ENCODE results near the gene TJP3.

The TJP3 gene

GRCh38 chr19:3690551-3691371 lies 17.4 kb upstream of the TJP3 start:
- no peak for DNase-seq (ENCODE audit: low read depth)

DNA sequence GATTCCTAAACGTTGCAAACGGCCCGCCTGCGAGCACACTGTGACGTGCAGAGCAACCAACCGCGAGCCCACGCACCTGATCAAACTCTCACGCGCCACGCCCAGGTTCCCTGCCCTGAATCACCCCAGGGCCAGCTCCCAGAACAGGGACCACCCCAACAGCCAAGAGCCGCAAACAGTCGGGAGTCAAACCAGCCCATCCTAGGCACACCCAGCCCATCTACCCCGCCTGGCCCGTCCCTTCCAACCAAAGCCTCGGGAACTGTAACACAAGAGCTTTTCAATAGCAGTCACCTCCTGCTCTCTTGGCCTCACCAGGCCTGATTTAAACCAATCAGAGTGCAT lies 16.8 kb upstream of the TJP3 start:
- DNase-seq (ENCODE audit: low read depth) = no peak

DNA sequence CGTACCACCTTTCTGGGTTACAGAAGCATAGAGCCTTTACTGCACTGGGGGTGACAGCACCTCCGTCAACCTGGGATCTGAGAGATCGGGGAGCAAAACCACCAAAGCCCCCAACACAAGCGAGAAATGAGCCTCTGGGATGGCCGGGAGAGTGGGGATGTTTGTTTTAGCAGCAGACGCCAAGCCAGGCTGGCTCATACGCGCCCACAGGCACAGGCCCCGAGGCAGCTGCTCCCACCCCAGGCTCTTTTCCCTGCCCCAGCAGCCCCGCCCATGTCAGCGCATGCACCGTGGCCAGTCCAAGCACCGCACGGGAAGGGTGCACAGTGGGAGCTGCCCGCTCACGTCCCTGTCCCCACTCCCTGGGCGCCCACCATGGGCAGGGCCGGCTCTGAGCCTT lies 16.5 kb upstream of the TJP3 start:
- DNase-seq (ENCODE audit: low read depth) = no peak

GRCh38 chr19:3692141-3693024 lies 15.8 kb upstream of the TJP3 start:
- peak; percentile 26 for DNase-seq (ENCODE audit: low read depth)

GRCh38 chr19:3693025-3693925 lies 14.9 kb upstream of the TJP3 start:
- DNase-seq (ENCODE audit: low read depth) = no peak

GRCh38 chr19:3694361-3695123 lies 13.6 kb upstream of the TJP3 start:
- no peak for DNase-seq (ENCODE audit: low read depth)

DNA sequence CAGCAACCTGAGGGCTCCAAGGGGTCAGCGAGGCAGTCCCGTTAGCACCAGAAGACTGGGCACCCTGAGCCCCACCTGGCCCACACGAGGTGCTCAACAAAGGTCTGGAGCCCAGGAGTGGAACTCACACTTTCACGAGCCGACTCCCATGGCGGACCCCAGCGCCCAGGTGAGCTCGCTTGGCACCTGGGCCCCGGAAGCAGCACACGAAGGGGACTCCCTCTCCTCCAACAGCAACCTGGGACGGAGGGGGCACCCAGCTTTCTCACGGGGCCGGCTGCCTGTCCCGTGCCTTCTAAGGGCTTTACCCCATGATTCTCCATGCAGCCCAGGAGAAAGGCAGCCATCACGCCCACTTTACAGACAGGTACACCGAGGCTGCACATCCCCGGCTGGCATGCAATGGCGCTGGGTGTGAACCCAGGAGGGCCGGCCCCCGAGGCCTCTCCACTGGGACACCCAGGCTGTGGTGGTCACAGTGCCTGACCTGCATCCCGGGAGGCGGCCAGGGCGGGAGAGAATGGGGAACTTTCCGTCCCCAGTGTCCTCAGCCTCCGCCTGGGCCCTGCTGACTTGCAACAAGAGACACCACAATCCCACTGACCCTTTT lies 13.0 kb upstream of the TJP3 start:
- DNase-seq (ENCODE audit: low read depth) = no peak

DNA sequence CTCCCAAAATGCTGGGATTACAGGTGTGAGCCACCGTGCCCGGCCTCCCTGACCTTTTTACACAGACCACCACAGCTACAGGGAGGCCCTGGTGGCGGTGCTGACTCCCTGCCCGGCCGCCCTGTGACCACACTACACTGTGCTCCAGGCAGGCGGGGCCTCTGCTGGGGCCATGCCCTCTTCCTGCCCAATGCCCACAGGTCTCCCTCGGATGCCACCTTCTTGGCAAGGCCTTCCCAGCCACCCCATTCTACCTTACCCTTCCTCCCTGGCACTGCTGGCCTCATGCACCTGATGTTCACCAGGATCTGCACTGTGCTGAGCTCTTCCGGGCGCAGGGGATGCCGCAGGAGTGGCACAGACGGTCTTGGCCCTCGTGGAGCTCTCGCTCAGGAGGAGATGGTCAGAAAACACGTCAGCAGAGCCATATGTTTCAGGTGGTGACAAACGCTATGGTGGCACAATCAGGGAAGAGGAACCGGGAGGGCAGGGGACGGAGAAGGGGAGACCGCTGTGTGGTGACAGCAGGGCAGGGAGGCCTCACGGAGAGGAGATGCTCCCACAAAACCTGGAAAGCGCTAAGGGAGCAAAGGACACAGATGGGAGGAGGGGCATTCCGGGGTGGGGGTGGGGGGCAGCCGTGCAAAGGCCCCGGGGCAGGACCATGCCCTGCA lies 12.1 kb upstream of the TJP3 start:
- no peak for DNase-seq (ENCODE audit: low read depth)

DNA sequence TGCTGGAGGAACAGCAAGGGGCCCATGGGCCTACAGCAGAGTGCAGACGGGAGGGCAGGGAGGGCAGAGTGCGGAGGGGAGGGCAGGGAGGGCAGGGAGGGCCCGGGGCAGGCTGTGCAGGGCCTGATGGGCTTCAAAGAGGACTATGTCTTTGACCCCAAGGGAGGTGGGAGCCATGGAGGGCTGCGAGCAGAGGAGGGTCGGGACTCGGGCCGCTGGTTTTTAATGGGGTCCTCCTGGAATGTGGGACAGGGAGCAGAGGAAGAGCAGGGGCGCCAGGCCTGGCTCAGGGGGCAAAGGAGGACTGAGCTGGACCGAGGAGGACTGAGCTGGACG lies 11.6 kb upstream of the TJP3 start:
- DNase-seq (ENCODE audit: low read depth) = no peak

DNA sequence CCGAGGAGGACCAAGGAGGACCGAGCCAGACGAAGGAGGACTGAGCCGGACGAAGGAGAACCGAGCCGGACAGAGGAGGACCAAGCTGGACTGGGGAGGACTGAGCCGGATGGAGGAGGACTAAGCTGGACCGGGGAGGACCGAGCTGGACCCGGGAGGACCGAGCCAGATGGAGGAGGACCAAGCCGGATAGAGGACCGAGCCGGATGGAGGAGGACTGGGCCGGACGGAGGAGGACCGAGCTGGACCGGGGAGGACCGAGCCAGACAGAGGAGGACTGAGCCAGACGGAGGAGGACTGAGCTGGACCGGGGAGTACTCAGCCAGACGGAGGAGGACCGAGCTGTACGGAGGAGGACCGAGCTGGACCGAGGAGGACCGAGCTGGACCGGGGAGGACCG lies 11.1 kb upstream of the TJP3 start:
- DNase-seq (ENCODE audit: low read depth) = no peak

DNA sequence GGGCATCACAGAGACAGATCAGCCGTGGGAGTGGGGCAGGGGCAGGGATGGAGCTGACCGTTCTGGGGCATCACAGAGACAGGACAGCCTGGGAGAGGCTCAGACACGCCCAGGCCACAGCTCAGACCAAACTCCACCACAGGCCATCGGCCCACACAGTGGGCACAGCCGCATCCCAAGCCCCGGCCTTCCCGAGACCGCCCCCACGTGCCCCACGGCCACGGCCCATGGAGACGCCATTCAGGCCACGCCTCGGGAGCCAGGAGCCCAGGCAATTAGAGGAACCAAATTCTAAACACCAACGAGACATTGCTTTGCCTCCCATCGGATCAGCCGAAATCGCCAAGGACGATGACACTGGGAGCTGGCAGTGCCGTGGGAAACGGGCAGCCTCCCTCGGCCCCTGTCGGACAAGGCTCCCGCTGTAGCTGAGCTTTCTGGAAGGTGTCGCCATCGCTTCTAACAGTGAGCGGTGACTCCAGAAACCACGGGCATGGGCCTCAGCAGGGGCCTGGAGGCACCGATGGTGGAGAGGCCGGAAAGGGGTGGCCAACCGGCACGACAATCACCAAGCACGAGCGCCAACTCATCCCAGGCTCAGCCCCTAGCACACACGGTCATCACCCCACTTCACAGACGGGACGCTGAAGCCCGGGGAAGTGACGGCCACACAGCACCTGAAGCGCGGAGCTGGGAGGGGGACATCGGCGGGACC lies 10.4 kb upstream of the TJP3 start:
- DNase-seq (ENCODE audit: low read depth) = no peak

- DNase-seq (ENCODE audit: low read depth) = no peak
These were observed 9.7 kb upstream of the TJP3 start for GRCh38 chr19:3698386-3698950.

DNA sequence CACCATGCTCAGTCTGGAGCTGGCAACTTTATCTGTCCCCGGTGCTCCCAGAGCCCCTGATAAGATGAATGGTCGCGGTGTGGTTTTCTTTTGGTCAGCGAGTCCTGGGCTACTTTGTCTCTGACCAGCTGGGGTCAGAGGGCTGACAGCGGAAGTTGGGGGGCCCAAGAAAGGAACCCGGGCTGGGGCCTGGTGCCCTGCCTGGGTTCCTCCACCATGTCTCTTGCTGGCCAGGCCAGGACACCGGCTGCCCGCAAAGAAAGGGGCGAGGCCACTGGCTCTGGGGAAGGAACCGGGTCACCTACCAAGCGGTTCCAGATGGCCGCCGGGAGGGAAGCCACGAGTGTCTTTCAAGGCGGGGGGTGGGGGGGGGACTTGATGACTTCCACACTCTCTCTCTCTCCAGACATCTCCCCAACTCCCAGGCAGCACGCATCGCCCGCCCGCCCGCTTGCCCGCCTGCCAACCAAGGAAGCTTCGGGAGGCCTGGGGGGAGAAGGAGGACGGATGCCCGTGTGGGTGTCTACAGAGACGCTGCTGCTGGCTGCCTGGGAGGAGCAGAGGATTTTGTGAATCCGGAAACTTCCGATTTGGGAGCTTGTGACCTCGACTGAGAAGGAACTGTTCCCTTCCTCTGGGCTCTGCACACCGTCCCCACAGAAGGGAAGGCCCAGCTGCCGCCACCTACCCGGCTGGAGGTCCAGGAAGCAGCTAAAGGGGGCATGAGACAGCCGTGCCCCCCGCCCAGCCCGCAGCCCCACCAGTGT lies 9.0 kb upstream of the TJP3 start:
- no peak for DNase-seq (ENCODE audit: low read depth)

DNA sequence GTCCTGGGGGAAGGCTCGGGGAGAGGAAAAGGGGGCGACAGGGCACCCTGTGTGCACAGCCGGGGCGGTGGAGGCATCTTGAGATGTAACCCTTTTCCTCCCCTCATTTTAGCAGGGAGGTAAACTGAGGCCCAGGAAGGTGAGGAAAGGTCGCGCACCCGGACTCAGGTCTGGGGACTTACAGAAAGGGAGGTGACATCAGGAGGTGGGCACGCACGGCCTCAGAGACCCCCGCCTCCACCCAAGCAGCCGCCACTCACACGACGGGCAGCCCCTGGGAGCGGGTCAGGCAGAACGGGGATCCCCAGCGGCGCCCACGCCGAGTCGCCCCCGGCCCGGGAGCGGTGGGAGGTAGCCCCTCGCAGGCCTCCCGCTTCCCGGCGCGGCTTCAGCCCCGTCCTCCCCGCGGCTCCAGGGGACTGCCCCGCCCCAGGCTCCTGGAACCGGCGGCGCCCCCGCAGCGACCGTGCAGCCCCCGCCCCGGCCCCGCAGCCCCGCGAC lies 8.4 kb upstream of the TJP3 start:
- no peak for DNase-seq (ENCODE audit: low read depth)

DNA sequence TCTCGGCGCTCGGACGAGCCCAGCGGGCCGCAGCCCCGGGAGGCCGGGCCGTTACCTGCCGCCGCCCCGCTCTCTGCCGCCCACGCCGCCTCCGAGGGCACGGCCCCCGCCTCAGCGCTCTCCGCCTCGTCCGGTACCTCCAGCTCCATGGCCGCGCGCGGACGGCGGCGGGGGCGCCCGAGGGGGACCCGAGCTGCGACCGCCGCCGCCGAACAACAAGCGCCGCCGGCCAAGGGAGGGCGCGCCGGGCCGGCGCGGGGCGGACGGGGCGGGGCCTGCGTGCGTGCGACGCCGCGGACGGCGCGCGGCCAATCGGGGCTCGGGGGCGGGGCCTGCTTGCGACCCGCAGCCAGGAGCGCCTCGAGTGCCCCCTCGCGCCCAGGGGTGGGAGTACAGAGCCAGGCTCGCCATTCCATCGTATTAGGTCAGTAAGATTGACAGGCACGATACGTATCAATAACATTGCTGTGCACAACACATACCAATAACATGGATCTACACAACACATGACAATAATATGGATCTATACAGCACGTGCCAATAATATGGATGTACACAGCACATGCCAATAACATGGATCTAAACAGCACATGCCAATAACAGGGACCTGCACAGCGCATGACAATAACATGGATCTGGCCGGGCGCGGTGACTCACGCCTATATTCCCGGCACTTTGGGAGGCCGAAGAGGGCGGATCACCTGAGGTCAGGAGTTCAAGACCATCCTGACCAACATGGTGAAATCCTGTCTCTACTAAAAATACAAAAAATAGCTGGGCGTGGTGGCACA lies 7.7 kb upstream of the TJP3 start, which contains the start of gene PIP5K1C:
TSS of gene PIP5K1C (minus strand) at position 227 of the 791 bp plus-strand sequence. CDS start at position 149, 78 bp downstream.
- peak; percentile 82 for DNase-seq (ENCODE audit: low read depth)

GRCh38 chr19:3701200-3701599 lies 7.0 kb upstream of the TJP3 start:
- DNase-seq (ENCODE audit: low read depth) = no peak

GRCh38 chr19:3707868-3708206 lies 347 bp upstream of the TJP3 start:
- DNase-seq (ENCODE audit: low read depth) = no peak

DNA sequence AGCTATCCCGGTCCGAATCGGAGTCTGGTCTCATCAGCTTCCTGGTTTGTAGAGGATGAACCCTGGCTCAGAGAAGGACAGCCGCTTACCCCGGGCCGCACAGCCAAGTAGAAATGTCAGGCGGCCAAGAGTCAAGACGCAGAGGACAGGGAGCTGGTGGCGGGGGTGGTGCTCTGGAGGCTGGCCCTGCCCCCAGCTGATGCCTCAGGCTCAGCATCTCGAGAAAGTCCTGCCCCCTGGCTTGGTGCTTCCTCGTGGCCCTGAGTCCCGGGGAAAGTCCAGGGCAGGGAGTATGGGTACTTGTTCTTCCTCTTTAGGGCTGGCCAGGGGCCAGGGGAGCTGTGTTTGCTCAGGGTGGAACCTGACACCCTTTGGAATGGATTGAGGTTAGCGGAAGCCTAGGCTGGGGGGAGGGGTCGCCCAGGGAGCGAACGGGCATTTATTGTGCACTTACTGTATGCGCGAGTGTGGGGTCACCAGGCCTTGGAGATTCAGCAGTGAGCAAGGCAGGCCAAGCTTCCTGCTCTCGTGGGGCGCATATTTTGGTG lies 2.2 kb downstream of the TJP3 start:
- DNase-seq (ENCODE audit: low read depth) = no peak

Data from stimulated activated CD8-positive, alpha-beta memory T cell treated with anti-CD3 and anti-CD28 coated beads, Interleukin-15, amount 100 ng/mL, for 1 hour (primary cell).